K562 (cell line): ENCODE data around the gene ANXA4. TPM values are rescaled to one million over a fixed set of nuclear protein-coding genes. Genes with fewer than 3 reads are reported as not detected.

Experiments
- BDP1 ChIP-seq: IDR thresholded peaks from 3 replicates; pipeline ENCODE4 v1.6.1; 2011; ENCODE audit not compliant: insufficient read length, insufficient read depth
- CLOCK ChIP-seq: fragments of 250-450 bp; sonication (Bioruptor Pico); IDR thresholded peaks from 2 replicates; pipeline ENCODE4 v1.4.0; 2020; ENCODE audit warnings: mild to moderate bottlenecking, moderate library complexity, borderline replicate concordance
- CXXC5 ChIP-seq: fragments of 250-450 bp; sonication (Bioruptor Pico); IDR thresholded peaks from 2 replicates; pipeline ENCODE4 v1.8.0; 2022; ENCODE audit warnings: inconsistent platforms, mild to moderate bottlenecking, moderate library complexity
- FOXA1 ChIP-seq: fragments of 450-650 bp; IDR thresholded peaks from 2 replicates; pipeline ENCODE4 v1.6.1; 2016; ENCODE audit warnings: mild to moderate bottlenecking, borderline replicate concordance
- FOXJ3 ChIP-seq: sonication (generic); formaldehyde crosslinking; IDR thresholded peaks from 2 replicates; pipeline ENCODE4 v1.4.0; 2020; ENCODE audit warnings: mild to moderate bottlenecking, missing genetic modification reagents
- HDAC2 ChIP-seq: fragments of 450-650 bp; IDR thresholded peaks from 2 replicates; pipeline ENCODE4 v1.6.1; 2016; ENCODE audit warnings: mild to moderate bottlenecking
- HMG20B ChIP-seq: fragments of 250-450 bp; sonication (Bioruptor Pico); IDR thresholded peaks from 2 replicates; pipeline ENCODE4 v1.5.0; 2021; ENCODE audit warnings: mild to moderate bottlenecking
- MCM5 ChIP-seq: fragments of 450-650 bp; IDR thresholded peaks from 2 replicates; pipeline ENCODE4 v1.6.1; 2016; ENCODE audit warnings: low read depth
- NCOR1 ChIP-seq: fragments of 450-650 bp; IDR thresholded peaks from 2 replicates; pipeline ENCODE4 v1.6.1; 2016; ENCODE audit warnings: mild to moderate bottlenecking, moderate library complexity
- NR2C1 ChIP-seq, 2 experiments: fragments of 450-650 bp; IDR thresholded peaks; 2 replicates each; pipeline ENCODE4 v1.6.1; 2017; ENCODE audit warnings: mild to moderate bottlenecking in 2 of 2, antibody characterized with exemption in 1 of 2, inconsistent platforms in 1 of 2, missing compliant biosample characterization in 1 of 2, missing genetic modification characterization in 1 of 2
- PHTF2 ChIP-seq: fragments of 250-450 bp; sonication (Bioruptor Pico); IDR thresholded peaks from 2 replicates; pipeline ENCODE4 v1.5.0; 2021; ENCODE audit warnings: mild to moderate bottlenecking
- RBFOX2 ChIP-seq: fragments of 200-400 bp; formaldehyde crosslinking; IDR thresholded peaks from 2 replicates; pipeline ENCODE4 v1.6.1; 2017; ENCODE audit warnings: low read depth, mild to moderate bottlenecking, low read length, moderate library complexity
- RCOR1 ChIP-seq, 2 experiments: IDR thresholded peaks; 2 replicates each; pipeline ENCODE4 v1.6.1; 2012; ENCODE audit warnings: low read depth in 2 of 2, low read length in 2 of 2, borderline replicate concordance in 1 of 2, improper control_type of control experiment in 1 of 2
- SETDB1 ChIP-seq: IDR thresholded peaks from one replicate; pipeline ENCODE4 v1.6.1; 2012; ENCODE audit warnings: low read length, control low read depth, inconsistent platforms
- SMAD3 ChIP-seq: fragments of 450-650 bp; formaldehyde crosslinking; conservative IDR thresholded peaks from 2 replicates; pipeline ENCODE4 v1.4.0; 2020; ENCODE audit warnings: mild to moderate bottlenecking
- SMARCA4 ChIP-seq: fragments of 450-650 bp; IDR thresholded peaks from 2 replicates; pipeline ENCODE4 v1.6.1; 2016
- SMARCC2 ChIP-seq: fragments of 450-650 bp; IDR thresholded peaks from 2 replicates; pipeline ENCODE4 v1.6.1; 2017; ENCODE audit warnings: antibody characterized with exemption, moderate library complexity, mild to moderate bottlenecking, low read depth
- SREBF2 ChIP-seq: sonication (generic); formaldehyde crosslinking; IDR thresholded peaks from 2 replicates; pipeline ENCODE4 v1.4.0; 2020; ENCODE audit warnings: mild to moderate bottlenecking, missing genetic modification reagents
- ZEB2 ChIP-seq: fragments of 450-650 bp; IDR thresholded peaks from 2 replicates; pipeline ENCODE4 v1.6.1; 2016
- ZNF3 ChIP-seq: fragments of 250-450 bp; sonication (Bioruptor Pico); IDR thresholded peaks from 2 replicates; pipeline ENCODE4 v1.5.0; 2021; ENCODE audit warnings: mild to moderate bottlenecking, moderate library complexity
- ZNF507 ChIP-seq: conservative IDR thresholded peaks from 2 replicates; pipeline ENCODE4 v1.6.1; 2017; ENCODE audit warnings: missing genetic modification characterization, missing compliant biosample characterization
- ZNF766 ChIP-seq: fragments of 200-800 bp; sonication (Bioruptor generic); conservative IDR thresholded peaks from 2 replicates; pipeline ENCODE4 v1.6.1; 2016; ENCODE audit warnings: missing genetic modification characterization, missing compliant biosample characterization
- polyA plus RNA-seq, 8 experiments: library from polyadenylated mRNA; depleted of rRNA in 4 of 8; stranded (reverse) in 5 of 8; unstranded in 3 of 8; fragments of >200 nt; fragmentation: Nextera tagmentation in 2 of 8; fragmentation: Illumina TruSeq in 1 of 8; extraction: Ambion mirVana in 2 of 8; extraction: Trizol in 1 of 8; gene quantifications; 2 replicates each; pipeline versions ENCODE4 v1.2.1 to v1.2.3, GENCODE V29; 2011 to 2014; ENCODE audit warnings: inconsistent platforms in 1 of 8, missing spikeins in 1 of 8
- total RNA-seq, 7 experiments: library from RNA; depleted of rRNA in 6 of 7; stranded (reverse); fragments of >200 nt in 6 of 7; fragmentation: Illumina TruSeq in 2 of 7; extraction: Trizol in 2 of 7; gene quantifications; 2 replicates each; pipeline versions ENCODE4 v1.2.1 to v1.2.3, GENCODE V29; 2011 to 2021; ENCODE audit warnings: low replicate concordance in 1 of 7
- TF ChIP-seq, protein P1 (sequence below): fragments of 250-450 bp; sonication (Bioruptor Pico); IDR thresholded peaks from 2 replicates; pipeline ENCODE4 v1.8.0; 2022; ENCODE audit warnings: inconsistent platforms, mild to moderate bottlenecking, moderate library complexity, borderline replicate concordance
- TF ChIP-seq, protein P2 (sequence below): sonication (generic); formaldehyde crosslinking; IDR thresholded peaks from 2 replicates; pipeline ENCODE4 v1.8.0; 2023; ENCODE audit warnings: mild to moderate bottlenecking, missing genetic modification reagents

The ANXA4 gene
- total and polyA plus RNA-seq, 9 of the 15 experiments (the other 6 are each of a cell fraction or from before 2014, with no cell fraction given), result 3.4 to 13.6 (median 11.6) TPM

GRCh38 chr2:69779258-69780001 is 37.5 kb downstream of the ANXA4 start (continued):
- TF ChIP-seq RBFOX2 (no peak), FOXA1 (no peak), ZEB2 (peak; percentile 57; the same call in 1 of the 2 replicates), BDP1 (no peak), SREBF2 (no peak), PHTF2 (no peak), SMARCC2 (no peak), ZNF507 (tag) (no peak), MCM5 (no peak), HMG20B (CRISPR knock-in tag) (no peak), CXXC5 (CRISPR knock-in tag) (no peak), FOXJ3 (CRISPR knock-in tag) (no peak), ZNF3 (no peak), SETDB1 (no peak), NR2C1 (IDR thresholded peaks at IDR 0.05) (no peak), NR2C1 (tag; IDR thresholded peaks at IDR 0.05) (no peak), CLOCK (CRISPR knock-in tag) (no peak), HDAC2 (peak; percentile 76), SMARCA4 (peak; percentile 73), RCOR1 (IDR thresholded peaks at IDR 0.05; ENCODE audit: borderline replicate concordance in 1 of 2, low read depth in 2 of 2, low read length in 2 of 2) (peak; percentile 66 to 92; a peak in 3 of 4 replicates), NCOR1 (peak; percentile 57), SMAD3 (CRISPR knock-in tag) (no peak), ZNF766 (no peak)
- TF ChIP-seq, protein P1, sequence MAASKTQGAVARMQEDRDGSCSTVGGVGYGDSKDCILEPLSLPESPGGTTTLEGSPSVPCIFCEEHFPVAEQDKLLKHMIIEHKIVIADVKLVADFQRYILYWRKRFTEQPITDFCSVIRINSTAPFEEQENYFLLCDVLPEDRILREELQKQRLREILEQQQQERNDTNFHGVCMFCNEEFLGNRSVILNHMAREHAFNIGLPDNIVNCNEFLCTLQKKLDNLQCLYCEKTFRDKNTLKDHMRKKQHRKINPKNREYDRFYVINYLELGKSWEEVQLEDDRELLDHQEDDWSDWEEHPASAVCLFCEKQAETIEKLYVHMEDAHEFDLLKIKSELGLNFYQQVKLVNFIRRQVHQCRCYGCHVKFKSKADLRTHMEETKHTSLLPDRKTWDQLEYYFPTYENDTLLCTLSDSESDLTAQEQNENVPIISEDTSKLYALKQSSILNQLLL (CRISPR knock-in tag), result no peak
- TF ChIP-seq, protein P2, sequence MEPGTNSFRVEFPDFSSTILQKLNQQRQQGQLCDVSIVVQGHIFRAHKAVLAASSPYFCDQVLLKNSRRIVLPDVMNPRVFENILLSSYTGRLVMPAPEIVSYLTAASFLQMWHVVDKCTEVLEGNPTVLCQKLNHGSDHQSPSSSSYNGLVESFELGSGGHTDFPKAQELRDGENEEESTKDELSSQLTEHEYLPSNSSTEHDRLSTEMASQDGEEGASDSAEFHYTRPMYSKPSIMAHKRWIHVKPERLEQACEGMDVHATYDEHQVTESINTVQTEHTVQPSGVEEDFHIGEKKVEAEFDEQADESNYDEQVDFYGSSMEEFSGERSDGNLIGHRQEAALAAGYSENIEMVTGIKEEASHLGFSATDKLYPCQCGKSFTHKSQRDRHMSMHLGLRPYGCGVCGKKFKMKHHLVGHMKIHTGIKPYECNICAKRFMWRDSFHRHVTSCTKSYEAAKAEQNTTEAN, result no peak
